ENCODE results near the gene MAGEA10. TPM values are rescaled to one million over a fixed set of nuclear protein-coding genes. Genes with fewer than 3 reads are reported as not detected.

MAGEA10 gene
- not detected in 2 replicates for total RNA-seq

DNA sequence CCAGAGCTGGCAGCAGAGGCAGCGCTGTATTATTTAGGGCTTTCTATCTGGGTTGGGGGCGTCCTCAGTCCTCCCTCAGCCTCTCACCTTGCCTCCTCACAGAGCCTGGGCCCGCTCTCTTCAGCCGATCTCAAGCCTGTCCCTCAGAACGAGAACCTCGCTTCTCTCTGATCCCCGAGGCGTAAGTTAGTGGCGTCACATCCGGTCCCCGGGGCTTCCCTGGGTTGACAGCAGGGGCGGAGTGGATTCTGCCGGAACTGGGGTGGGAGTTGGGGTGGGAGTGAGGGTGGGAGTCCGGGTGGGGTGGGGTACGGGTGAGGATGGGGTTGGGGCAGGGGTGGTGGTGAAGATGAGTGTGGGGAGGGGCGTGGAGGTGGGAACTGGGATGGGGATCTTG lies at the start of gene MAGEA10:
Gene MAGEA10 (minus strand): TSS at position 190 of the 397 bp plus-strand sequence. CDS start 2,957 bp downstream, outside the sequence.

Other genes with a start within 250 kb of the MAGEA10 start
- not detected in 2 replicates for gene MAGEA4, start 225.7 kb downstream of the MAGEA10 start, total RNA-seq
- gene GABRE, start 163.9 kb downstream of the MAGEA10 start, total RNA-seq = 14.9 and 16.8 TPM in 2 replicates